Renal pelvis (tissue), 4 donors: Measurements from ENCODE around the gene MED8. TPM values are rescaled to one million over a fixed set of nuclear protein-coding genes. Genes with fewer than 3 reads are reported as not detected.
"Not testable (repeated sequence)": the region's sequence is repeated elsewhere in the genome, so short reads cannot be mapped to it uniquely, and the experiment has no call there.

Source experiments
- DNase-seq: peaks from one replicate; pipeline ENCODE4 v3.0.0-alpha.2; 2013
- polyA plus RNA-seq, 3 donors: library from polyadenylated mRNA; unstranded; fragments of 120-200 nt; gene quantifications; one replicate each; pipeline ENCODE4 v1.2.1, GENCODE V29; 2013; ENCODE audit not compliant: insufficient read length in 3 of 3

MED8 gene
- polyA plus RNA-seq, 3 donors: 39.3 to 44.6 (median 42.2) TPM

GRCh38 chr1:43423672-43424550, 34.3 kb upstream of the MED8 start:
- no peak for DNase-seq

DNA sequence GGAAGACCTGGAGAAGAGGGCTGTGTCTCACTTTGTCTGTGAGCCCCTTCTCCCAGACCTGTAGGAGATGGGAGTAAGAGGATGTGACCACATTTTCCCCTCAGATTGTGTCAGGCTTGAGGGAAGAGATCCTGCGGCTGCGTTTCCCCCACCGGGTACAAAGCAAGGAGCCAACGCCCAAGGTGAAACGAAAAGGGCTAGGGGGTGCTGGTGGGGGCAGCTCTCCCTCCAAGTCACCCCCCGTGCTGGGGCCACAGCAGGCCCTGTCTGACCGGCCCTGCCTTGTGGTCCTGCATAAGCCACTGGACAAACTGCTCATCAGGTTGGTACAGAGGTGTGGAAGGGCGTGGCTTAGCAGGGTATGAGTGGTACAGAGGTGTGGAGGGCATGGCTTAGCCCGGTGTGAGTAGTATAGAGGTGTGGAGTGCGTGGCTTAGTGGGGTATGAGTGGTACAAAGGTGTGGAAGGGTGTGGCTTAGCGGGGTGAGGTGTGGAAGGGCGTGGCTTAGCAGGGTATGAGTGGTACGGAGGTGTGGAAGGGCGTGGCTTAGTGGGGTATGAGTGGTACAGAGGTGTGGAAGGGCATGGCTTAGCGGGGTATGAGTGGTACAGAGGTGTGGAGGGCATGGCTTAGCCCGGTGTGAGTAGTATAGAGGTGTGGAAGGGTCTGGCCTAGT, 33.5 kb upstream of the MED8 start:
- no peak for DNase-seq

- DNase-seq: no peak
Observed at GRCh38 chr1:43421976-43422750, 32.6 kb upstream of the MED8 start.

DNA sequence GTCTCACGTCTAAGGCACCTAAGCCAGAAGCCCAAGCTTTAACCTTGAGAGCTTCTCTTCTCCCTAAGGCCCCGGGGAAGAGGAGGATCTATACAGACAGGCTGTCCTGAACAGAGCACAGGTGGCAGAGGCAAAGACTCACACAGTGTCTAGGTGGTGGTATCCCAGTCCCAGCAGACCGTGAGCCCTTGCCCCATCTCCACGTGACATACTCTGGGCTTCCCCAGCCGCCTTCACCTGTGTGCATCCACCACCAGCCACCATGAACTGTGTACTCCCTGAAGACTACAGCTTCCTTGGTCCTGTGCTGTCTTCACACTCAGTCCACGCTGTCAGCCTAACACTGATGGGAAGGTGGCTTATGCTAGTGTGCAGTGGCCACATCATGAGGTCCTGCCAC, 31.8 kb upstream of the MED8 start:
- DNase-seq: no peak

DNA sequence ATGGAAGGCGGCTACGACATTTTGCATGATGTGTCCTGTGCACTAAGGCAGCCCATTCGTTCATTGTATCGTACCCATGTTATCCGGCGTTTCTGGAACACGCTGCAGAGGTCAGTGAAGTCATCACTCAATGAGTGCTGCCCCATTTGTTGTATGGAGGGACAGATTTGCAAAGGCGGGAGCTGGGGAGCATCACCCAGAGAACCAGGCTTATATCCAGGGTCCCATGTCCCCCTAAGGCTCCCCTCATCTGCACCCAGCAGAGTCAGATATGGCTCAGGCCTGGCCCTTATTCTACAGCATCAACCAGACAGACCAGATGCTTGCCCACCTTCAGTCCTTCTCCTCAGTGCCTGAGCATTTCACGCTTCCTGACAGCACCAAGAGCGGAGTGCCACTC, 31.3 kb upstream of the MED8 start:
- DNase-seq: no peak

DNA sequence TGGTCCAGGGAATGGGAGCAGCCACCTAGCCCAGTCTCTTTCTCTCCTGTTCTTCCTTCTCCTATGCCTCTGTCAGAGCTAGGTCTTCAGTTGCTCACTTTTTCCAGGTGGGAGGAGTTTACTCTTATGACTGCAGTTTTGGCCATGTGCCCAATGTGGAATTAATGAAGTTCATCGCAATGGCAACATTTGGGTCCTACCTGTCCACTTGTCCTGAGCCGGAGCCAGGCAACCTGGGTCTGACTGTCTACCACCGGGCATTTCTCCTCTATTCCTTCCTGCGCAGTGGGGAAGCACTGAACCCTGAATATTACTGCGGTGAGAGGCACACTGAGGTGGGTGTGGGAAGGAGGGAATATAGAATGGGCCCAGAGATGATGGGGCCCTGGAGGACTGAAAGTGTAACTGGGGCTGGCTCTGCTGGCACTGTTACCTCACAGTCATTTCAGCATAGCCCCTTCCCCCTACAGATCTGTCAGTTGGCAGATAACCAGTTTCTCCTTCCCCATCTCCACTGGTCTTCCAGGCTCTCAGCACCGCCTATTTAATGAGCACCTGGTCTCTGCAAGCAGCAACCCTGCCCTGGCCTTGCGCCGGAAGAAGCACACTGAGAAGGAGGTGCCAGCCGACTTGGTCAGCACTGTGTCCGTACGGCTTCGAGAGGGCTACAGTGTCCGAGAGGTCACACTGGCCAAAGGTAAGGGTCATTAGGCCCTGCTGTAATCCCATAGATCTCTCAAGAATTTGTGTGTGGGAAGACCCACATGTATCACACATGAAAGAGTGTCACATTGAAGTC, 30.2 kb upstream of the MED8 start:
- no peak for DNase-seq

- DNase-seq: no peak
Observed at GRCh38 chr1:43418858-43419257, 29.3 kb upstream of the MED8 start.

DNA sequence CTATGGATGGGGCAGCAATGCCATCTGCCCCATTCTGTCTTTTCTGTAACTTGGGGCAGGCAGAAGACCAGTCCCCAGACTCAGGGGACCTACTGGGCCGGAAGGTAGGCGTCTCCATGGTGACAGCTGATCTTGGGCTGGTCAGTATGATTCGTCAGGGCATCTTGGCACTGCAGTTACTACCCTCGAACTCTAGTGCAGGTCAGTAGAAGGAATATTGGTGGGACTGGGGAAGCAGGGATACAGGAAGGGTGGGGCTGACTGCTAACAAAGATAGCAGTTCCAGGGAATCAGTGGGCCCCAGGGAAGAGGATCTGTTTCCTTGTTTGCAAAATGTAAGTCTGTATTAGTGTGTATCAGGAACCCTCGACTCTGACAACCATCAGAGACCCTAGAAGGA, 26.3 kb upstream of the MED8 start:
- DNase-seq: no peak

DNA sequence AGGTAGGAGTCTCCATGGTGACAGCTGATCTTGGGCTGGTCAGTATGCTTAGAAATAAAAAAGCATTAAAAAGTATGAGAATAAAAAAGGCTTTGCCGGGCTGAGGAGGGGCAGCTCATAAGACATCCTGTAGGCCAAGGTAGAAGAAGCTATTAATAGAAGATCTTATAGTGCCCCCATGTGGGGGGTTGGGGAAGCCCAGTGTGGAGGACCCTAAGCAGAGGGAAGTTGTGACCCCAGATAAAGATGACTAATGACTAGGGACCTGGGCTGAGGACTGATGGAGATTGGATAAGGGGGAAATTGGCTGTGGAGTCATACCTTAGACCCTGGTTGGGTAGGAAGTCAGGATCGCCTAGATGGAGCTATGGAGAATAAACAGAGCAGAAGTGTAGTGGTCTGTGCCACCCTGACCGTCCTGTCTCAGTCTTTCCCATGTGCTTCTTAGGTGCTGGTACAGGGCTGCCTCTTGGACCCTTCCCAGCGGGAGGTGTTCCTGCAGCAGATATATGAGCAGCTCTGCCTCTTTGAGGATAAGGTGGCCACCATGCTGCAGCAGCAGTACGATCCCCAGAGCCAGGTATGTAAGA, 25.1 kb upstream of the MED8 start:
- peak; percentile 23 for DNase-seq

GRCh38 chr1:43413426-43413825, 23.8 kb upstream of the MED8 start:
- not testable (repeated sequence) for DNase-seq

GRCh38 chr1:43410571-43410970, 21.0 kb upstream of the MED8 start:
- DNase-seq: no peak

DNA sequence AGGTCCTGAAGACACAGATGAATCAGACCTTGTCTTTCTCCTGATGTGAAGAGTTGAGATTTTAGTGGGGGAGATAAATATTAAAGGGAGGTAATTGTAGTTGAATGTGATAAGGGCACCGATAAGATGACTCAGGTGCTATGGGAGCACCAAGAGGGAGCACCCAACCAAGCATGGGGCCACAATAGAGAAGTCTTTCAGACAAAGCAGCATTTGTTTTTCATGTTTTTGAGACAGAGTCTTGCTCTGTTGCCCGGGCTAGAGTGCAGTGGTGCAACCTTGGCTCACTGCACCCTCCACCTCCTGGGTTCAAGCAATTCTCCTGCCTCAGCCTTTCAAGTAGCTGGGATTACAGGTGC, 16.3 kb upstream of the MED8 start:
- no peak for DNase-seq

- no peak for DNase-seq
Observed at GRCh38 chr1:43405219-43405875, 15.7 kb upstream of the MED8 start.

GRCh38 chr1:43404353-43404752, 14.8 kb upstream of the MED8 start:
- no peak for DNase-seq

DNA sequence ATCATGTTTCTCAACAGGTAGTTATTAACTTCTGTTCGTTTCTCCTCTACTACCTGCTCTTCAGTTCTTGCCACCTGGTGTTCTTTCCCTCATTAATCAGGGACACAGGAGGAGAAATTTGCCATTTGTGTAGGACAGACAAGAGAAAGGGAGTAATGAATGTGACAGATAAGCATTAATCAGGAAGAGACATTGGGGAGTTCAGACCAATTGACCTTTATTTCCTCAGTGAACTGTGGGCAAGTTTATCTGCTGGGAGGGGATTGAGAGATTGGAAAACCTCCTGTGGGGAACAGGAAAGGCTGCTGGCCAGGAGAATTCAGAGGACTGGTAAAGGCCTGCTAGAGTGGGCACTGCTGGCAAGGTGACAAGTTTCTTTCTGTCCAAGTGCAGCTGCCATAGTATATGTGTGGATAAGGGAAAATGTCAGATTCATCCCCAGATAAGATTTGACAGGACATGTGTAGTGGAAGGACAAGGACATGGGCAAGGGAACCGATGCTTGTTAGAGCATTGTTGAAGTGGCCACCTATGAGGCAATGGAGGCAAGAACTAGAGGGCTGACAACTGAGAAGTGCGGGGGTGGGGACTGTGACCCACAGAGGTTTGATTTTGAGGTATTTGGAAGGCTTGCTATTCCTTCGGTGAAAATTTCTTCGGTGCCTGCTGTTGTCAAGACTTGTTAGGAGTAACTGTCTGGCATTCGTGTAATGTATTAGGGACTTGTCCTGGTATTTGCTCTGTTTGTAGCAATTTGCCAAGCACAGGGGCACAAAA, 12.7 kb upstream of the MED8 start:
- DNase-seq: no peak

DNA sequence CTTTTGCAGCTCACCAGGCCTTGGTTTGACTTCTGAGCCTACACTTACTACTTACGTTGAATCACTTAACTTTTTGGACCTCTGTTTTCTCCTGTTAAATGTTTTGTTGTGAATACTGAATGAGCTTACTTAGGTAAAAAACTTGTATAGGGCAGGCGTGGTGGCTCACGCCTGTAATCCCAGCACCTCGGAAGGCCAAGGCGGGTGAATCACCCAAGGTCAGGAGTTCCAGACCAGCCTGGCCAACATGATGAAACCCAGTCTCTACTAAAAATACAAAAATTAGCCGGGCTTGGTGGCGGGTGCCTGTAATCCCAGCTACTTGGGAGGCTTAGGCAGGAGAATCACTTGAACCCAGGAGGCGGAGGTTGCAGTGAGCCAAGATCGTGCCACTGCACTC, 10.8 kb upstream of the MED8 start:
- not testable (repeated sequence) for DNase-seq

GRCh38 chr1:43398227-43398626, 8.6 kb upstream of the MED8 start:
- no peak for DNase-seq

DNA sequence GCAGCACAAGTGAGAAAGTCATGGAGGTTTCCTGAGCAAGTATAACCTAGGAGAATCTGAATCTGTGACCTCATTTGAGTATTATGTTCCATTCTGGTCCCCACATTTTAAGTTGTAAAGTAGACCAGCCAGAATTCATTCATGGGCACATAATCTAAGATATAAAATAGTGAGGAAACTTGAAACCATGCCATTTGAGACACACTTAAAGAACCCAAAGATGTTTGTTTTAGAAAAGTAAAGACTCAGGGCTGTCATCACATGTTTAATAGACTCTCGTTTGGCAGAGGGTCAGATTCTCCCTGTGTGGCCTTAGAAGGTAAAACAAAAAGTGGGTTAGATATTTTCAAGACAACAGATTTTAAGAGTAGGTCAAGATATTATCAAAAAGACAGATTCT, 6.5 kb upstream of the MED8 start:
- DNase-seq: no peak

- DNase-seq: no peak
Observed at GRCh38 chr1:43395523-43395922, 5.9 kb upstream of the MED8 start.

DNA sequence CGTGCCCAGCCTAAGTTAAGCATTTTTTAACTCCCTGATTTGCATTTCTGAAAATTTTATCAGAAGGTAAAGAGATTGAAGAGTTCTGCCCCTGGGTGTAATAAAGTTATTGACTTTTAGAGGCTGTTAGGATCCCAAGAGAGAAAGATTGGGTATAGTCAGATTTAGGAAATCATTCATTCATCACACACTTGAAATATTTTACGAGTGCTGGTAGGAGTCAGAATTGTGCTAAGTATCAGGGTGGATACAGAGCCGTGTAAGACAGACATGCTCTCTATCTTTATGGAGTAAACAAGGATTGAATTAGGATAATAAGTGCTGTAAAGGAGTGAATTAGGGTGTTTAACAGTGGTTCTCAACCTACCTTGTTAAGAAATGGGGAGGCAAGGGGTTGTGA, 3.1 kb upstream of the MED8 start:
- DNase-seq: no peak
